NB4 (cell line): Measurements from ENCODE around the gene RCOR3.

Experiments
- CTCF ChIP-seq: IDR thresholded peaks from one replicate; pipeline ENCODE4 v1.5.1; 2012; ENCODE audit warnings: low read depth, low read length
- POLR2A ChIP-seq: IDR thresholded peaks from 2 replicates; pipeline ENCODE4 v1.6.1; 2011; ENCODE audit warnings: mild to moderate bottlenecking; ENCODE audit not compliant: insufficient read length; ENCODE audit errors: extremely low read depth
- TF ChIP-seq, protein P1 (sequence below): IDR thresholded peaks from 2 replicates; pipeline ENCODE4 v1.6.1; 2011; ENCODE audit warnings: low read depth, low read length

DNA sequence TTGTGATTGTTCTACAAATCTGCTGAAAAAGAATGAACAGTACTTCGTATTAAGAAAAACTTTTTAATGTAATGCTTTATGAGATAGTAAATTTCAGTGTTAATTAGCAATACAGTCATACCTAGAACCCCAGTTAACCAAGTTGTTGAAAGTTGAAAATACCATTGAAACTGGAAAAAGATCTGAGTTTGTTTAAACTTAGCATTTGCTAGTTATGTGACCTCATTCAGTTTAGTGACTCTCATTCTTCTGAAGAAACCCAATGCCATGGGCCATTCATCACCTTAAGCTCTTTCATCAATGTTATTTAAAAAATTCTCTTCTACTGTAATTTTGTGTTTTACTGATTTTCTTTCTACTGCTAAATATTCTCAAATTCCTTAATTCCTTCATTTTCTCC lies 20.2 kb downstream of the RCOR3 start:
- no peak for TF ChIP-seq CTCF
- no peak for TF ChIP-seq POLR2A
- TF ChIP-seq, protein P1, sequence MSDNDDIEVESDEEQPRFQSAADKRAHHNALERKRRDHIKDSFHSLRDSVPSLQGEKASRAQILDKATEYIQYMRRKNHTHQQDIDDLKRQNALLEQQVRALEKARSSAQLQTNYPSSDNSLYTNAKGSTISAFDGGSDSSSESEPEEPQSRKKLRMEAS: no peak
